GM21723 (cell line): ENCODE results near the gene LMAN1L.

Experiments
- ATAC-seq: cut with Tn5 transposase; IDR thresholded peaks from one replicate; pipeline ENCODE4 v1.9.1; 2021; ENCODE audit warnings: mild to moderate bottlenecking, moderate library complexity; ENCODE audit not compliant: unreplicated experiment

LMAN1L gene

DNA sequence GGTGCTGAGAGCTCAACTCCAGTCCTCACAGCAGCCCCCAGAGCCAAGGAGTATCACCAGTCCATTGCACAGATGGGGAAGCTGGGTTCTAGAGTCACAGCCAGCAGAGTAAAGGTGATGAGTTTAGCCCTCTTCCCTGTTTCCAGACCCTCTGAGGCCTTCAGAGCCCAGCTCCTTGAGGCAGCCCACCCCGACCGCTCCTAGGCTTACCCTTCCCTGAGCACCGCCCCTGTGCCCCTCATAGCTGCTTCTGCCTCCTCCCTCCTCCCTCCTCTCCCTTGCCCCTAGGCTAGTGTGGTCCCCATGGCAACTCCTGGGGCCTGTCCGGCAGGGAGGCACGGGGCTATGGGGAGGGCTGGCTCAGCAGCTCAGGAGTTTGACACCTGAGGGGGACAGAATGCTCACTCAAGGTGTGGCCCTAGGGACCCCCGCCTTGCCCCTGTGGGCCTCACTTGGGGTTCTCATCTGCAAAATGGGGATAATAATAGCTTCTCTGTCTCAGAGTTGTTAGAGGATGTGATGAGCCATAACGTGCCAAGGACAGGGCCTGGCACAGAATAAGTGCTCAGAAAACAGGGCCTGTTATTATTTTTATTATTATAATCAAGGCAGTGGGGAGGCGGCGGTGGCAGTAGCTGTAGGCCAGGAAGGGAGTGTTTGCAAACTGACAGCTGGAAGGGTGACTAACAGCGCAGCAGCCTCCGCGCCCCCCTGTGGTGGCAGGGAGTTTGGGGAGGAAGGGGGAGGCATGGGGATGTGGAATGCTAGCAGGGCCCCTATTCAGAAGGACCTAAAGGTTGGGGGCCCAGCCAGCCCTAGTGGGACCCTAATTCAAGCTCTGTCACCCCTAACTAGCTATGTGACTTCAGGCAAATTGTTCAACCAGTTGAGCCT lies 19.3 kb upstream of the LMAN1L start:
- no peak for ATAC-seq

DNA sequence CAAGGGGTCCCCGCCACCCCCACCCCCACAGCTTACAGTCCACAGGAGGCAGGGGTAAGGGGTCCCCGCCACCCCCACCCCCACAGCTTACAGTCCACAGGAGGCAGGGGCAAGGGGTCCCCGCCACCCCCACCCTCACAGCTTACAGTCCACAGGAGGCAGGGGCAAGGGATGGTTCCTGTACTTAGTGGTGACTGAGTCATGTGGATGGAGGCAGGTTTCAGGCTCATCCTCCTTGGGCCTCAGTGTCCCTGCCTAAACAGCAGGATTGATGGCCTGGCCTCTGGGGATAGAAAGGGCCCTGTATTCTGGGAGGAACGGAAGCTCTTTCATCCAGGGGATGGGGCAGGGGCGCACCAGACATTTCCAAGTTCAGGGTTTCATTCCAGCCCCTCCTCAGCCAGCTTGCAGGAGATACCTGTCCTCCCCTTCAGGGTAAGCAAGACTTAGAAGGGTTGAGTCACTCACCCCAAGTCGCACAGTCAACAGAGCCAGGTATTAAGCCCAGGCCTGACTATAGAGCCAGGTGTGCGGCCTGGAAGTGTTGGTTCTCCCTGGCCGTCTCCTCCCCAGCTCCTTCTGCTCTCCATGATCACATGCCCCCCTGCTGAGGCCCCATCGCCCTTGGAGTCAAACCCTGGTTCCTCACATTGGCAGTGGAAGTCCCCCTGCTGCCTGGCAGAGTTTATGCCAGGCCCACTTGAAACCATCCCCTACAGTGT lies 18.2 kb upstream of the LMAN1L start:
- no peak for ATAC-seq

DNA sequence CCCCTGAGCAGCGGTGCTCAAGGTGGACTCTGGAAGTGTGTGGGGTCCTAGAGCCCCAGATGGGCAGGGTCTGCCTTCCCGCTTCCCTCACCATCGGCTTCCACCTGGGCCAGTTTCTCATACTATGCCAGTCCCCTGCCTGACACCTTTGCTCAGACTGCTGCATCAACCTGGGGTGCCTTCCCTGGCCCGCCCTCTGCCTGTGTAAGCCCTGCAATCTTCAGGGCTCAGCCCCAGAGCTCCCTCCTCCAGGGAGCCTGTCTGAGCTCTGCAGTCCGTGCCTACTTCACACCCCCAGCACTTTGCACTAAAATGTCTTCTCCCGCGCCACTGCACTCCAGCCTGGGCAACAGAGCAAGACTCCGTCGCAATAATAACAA lies 17.7 kb upstream of the LMAN1L start:
- no peak for ATAC-seq

DNA sequence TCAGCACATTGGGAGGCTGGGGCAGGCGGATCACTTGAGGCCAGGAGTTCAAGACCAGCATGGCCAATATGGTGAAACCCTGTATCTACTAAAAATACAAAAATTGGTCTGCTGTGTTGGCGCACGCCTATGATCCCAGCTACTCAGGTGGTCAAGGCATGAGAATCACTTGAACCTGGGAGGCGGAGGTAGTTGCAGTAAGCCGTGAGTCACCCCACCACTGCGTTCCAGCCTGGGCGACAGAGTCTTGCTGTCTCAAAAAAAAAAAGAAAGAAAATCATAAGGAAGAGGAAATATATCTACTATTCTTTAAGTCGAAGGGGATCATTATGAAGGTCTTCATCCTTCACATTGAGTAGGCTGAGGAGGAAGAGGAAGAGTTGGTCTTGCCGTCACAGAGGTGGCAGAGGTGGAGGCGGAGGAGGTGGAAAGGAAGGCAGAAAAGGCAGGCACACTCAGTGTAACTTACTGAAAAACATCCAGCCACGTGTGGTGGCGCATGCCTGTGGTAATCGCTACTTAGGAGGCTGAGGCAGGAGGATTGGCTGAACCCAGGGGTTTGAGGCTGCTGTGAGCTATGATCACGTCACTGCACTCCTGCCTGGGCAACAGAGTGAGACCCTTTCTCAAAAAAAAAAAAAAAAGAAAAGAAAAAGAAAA lies 16.5 kb upstream of the LMAN1L start:
- no peak for ATAC-seq

DNA sequence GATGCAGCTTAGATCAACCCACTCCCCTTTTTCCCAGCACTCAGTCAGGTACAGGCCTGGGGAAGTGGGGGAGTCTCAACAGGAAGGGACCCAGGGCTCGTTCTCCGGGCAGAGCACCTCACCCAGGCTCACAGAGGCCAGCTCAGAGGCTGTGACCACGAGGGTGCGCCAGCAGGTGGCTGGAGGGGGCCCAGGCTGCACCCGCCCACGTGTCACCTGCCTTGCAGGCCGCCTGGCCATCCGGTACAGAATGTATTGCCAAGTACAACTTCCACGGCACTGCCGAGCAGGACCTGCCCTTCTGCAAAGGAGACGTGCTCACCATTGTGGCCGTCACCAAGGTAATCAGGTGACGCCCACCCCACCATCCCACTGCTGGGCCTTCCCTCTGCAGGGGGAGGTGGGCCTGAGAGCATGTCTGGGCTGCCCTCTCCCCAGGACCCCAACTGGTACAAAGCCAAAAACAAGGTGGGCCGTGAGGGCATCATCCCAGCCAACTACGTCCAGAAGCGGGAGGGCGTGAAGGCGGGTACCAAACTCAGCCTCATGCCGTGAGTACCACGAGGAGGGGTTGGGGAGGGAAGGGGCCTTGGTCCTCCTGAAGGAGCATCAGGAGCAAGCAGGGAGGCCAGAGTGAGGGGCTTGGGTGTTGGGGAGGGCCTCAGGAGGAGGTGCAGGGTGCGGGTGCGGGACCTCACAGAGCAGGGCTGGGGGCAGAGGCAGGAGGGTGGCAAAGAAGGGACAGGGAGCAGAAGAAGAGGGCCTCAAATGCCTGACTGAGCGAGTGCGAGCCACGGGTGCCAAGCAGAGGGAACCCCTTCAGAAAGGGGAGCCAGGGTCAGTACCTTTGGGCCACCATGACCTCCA lies 14.0 kb upstream of the LMAN1L start:
- ATAC-seq = no peak

DNA sequence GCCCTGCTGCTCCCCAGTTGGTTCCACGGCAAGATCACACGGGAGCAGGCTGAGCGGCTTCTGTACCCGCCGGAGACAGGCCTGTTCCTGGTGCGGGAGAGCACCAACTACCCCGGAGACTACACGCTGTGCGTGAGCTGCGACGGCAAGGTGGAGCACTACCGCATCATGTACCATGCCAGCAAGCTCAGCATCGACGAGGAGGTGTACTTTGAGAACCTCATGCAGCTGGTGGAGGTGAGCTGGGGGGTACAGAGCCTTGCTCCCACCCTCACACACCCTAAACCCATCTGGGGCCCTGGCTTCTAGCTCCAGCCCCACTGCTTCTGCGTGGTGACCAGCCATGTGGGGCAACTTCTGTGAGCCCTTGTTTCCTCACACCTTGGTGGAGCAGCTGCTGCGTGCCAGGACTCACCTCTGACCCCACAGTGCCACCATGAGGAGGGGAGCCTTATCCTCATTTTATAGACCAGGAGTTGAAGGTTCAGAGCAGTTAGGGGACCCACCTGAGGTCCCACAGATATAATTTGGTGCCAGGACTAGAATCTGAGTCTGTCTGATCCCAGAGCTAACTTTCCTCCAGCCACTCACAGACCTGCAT lies 13.3 kb upstream of the LMAN1L start:
- no peak for ATAC-seq

DNA sequence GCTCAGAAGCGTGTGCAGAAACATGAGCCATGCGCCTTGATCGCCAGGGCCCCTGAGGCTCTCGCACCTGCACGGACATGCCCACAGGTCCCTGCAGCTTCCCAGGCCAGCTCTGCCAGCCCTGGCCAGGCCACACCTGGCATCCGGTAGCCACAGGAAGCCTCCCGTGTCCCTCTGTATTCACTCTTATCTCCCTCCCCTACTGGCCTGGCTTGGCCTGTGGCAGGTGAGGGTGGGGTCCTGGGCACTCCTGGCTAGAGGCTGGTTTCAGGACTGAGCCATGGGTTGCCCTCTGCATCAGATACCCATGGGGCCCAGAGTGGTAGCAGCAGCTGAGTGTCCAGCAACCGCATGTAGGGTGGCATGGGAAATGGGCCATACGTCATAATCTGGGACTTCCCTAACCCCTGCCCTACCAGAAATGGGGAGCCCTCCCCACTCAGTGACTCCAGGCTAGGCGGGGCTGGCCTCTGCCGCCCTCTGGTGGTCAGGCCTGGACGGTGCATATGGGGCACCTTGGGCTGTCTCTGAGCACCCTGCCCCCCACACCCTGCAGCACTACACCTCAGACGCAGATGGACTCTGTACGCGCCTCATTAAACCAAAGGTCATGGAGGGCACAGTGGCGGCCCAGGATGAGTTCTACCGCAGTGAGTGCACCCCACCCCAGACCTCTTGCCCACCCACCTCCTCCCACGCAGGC lies 12.6 kb upstream of the LMAN1L start:
- ATAC-seq = peak; percentile 72

DNA sequence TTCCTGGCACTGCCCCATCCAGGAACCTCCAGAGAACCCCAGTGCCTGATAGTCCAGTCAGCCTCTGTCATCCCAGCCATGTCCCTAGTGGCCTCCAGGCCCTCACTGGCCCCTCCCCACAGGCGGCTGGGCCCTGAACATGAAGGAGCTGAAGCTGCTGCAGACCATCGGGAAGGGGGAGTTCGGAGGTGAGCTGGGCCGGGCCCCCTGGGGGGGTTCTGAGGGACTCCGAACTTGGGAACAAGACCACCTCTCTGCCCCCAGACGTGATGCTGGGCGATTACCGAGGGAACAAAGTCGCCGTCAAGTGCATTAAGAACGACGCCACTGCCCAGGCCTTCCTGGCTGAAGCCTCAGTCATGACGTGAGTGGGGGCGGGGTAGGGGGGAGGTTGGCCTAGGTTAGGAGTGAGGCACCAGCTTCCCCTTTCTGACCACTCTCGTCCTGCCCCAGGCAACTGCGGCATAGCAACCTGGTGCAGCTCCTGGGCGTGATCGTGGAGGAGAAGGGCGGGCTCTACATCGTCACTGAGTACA lies 12.0 kb upstream of the LMAN1L start:
- ATAC-seq = no peak

DNA sequence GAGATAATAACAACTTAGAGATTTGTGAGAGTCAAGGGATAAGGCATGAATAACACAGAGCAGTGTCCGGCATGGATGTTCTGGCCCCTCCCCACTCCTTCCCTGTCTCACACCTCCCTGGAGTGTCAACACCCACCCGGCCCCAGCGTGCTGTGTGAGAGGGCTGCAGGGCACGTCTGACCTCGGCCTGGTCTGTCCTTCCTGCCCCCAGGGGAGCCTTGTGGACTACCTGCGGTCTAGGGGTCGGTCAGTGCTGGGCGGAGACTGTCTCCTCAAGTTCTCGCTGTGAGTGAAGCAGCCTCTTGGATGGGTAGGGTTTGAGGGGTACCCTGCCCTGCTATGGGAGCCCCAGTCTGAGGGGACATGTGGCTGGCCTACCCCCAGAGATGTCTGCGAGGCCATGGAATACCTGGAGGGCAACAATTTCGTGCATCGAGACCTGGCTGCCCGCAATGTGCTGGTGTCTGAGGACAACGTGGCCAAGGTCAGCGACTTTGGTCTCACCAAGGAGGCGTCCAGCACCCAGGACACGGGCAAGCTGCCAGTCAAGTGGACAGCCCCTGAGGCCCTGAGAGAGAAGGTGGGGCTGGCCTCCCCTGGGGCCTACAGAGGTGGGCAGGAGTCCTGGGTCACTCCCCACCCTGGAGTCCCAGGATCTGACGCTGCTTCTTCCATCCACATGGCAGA lies 11.2 kb upstream of the LMAN1L start:
- ATAC-seq = no peak

DNA sequence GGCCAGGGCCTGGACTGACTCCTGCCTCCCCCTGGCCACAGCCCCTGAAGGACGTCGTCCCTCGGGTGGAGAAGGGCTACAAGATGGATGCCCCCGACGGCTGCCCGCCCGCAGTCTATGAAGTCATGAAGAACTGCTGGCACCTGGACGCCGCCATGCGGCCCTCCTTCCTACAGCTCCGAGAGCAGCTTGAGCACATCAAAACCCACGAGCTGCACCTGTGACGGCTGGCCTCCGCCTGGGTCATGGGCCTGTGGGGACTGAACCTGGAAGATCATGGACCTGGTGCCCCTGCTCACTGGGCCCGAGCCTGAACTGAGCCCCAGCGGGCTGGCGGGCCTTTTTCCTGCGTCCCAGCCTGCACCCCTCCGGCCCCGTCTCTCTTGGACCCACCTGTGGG lies 10.3 kb upstream of the LMAN1L start:
- no peak for ATAC-seq

DNA sequence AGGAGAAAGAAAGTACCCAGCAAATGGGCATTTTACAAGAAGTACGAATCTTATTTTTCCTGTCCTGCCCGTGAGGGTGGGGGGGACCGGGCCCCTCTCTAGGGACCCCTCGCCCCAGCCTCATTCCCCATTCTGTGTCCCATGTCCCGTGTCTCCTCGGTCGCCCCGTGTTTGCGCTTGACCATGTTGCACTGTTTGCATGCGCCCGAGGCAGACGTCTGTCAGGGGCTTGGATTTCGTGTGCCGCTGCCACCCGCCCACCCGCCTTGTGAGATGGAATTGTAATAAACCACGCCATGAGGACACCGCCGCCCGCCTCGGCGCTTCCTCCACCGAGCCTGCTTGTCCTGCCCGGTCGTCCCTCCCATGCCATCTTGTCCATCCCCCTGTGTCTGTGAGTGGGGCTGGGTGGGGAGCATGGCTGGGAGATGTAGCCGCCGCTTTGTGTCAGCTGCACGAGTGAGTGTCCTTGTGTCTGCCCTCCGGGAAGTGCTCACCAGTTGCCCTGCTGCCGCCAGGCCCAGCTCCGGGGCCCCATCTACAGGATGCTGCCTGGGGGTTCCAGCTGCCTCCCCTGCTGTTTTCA lies 9.7 kb upstream of the LMAN1L start:
- ATAC-seq = no peak

DNA sequence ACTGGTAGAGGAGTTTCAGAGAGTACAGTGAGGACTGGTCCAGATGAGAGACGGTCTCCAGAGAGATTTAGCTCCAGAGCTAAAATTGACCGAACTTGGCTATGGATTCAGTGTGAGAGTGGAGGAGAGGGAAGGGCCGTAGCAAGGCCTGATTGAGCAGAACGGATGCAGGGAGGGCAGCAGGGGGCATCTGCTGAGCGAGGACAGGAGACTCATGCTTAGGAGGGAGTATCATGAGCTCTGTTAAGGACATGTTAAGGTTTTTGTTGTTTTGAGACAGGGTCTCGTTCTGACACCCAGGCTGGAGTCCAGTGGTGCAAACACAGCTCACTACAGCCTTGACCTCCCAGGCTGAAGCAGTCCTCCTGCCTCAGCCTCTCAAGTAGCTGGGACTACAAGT lies 7.7 kb upstream of the LMAN1L start:
- no peak for ATAC-seq

DNA sequence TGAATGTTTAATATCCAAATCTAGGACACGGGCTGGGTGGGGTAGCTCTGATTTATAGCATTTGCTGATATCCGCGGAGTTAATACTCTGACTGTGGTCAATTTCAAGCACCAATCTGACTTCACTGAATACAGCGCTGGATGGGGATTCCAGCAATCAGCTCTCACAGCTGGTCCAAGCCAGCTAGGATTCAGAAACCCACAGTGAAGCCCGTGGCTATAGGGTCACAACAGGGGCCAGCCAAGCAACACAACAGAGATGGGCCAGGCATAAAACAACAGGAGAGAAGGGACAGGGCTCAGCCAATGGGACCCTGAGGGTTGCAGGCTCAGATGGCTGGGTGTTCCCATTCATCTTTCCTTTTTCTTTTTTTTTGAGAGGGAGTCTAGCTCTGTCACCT lies 5.4 kb upstream of the LMAN1L start:
- no peak for ATAC-seq

DNA sequence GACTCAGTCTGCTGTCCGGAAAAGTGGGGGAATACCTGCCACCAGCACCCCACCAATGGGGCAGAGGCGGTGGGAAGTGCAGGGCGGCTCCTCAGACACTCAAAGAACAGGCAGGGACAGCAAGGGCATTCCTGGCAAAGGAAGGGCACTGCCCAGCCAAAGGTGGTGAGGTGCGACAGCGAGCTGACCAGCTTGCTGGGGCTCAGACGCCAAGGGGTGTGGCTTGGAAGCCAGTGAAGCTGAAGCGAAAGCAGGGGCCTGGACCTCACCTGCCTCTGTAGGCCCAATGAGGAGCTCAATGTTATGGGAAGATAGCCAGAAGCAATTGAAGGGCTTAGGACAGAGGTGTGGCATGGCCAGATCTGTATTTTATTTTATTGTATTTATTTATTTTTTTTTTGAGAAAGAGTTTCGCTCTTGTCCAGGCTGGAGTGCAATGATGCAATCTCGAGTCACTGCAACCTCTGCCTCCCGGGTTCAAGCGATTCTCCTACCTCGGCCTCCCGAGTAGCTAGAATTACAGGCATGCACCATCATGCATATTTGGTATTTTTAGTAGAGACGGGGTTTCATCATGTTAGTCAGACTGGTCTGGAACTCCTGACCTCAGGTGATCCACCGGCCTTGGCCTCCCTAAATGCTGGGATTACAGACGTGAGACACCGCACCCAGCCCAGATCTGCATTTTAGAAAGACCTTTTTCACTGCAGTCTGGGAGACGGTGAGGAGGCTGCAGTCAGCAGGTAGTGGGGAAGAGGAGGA lies 4.4 kb upstream of the LMAN1L start:
- ATAC-seq = no peak

DNA sequence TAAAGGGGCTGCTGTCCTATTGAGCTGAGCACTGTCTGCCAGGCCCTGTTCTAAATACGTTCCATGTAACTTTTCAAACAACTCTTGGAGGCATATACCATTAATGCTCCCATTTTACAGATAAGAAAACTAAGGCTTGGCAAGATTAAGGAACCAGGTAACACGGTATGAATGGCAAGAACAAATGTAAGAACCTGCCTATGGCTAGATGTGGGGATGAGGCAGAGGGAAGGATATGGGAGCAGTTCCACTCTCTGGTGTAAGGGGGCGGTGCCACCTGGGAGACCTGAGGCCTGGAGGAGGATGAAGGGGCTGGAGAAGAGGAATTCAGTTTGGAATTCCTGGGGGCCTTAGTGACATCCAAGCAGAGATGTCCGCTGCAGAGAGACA lies 3.8 kb upstream of the LMAN1L start:
- no peak for ATAC-seq

DNA sequence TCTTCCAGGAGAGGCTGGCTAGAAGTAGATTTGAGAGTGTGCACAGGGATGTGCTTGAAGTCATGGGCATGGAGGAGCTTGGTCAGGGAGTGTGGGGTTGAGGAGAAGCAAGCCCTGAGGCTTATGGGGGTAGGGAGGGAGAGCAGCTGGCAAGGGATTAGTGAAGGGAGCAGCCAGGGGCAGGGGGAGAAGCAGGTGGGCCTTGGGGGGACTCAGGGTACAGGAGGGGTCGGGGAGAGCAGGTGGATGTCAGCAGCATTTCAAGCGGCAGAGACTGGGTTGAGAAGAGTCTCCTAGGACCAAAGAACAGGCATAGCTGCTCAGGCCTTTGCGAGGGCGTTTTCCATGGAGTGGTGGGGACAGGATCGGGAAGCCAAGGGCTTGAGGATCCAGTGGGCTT lies 3.4 kb upstream of the LMAN1L start:
- ATAC-seq = no peak

DNA sequence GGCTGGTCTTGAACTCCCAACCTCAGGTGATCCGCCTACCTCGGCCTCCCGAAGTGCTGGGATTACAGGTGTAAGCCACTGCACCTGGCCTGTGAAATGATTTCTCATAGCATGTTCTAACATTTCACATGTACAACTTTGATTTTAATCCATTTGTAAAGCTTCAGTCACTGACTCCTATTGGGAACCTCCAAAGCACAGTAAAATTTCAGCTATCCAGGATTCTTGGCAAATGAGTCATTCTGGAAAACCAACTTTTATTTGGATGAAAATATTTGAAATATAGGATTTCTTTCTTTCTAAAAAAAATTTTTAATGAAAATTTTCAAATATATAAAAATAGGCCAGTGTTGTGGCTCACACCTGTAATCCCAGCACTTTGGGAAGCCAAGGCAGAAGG lies 2.7 kb upstream of the LMAN1L start:
- no peak for ATAC-seq
